PFSK-1 (cell line): ENCODE data around the gene TASP1.

Experiments
- POLR2AphosphoS5 ChIP-seq: IDR thresholded peaks from 2 replicates; pipeline ENCODE4 v1.6.1; 2012; ENCODE audit warnings: low read depth, mild to moderate bottlenecking, control low read depth, low read length, moderate library complexity
- SIN3A ChIP-seq: IDR thresholded peaks from 2 replicates; pipeline ENCODE4 v1.6.1; 2012; ENCODE audit warnings: mild to moderate bottlenecking, low read length, moderate library complexity, borderline replicate concordance; ENCODE audit not compliant: insufficient read depth

- TF ChIP-seq SIN3A (no peak), POLR2AphosphoS5 (no peak)
Measured at GRCh38 chr20:13611611-13612125, 27.1 kb downstream of the TASP1 start.
